AG10803 (cell line): ENCODE data around the gene KLF11.

Experiments used
- DNase-seq: peaks from one replicate; pipeline ENCODE4 v3.0.0; 2010; ENCODE audit warnings: low read depth
- H3K4me3 ChIP-seq: 2 replicates; pipeline ENCODE4 v1.5.1; 2011; ENCODE audit warnings: mild to moderate bottlenecking, low read length, control low read depth
- TF ChIP-seq, protein P1 (sequence below): conservative IDR thresholded peaks from 2 replicates; pipeline ENCODE4 v1.5.1; 2011; ENCODE audit warnings: mild to moderate bottlenecking, low read length, control low read depth, inconsistent platforms

KLF11 gene

GRCh38 chr2:10000541-10000940 is 42.8 kb upstream of the KLF11 start:
- H3K4me3 ChIP-seq, result no peak overlapping the region
- TF ChIP-seq, protein P1, sequence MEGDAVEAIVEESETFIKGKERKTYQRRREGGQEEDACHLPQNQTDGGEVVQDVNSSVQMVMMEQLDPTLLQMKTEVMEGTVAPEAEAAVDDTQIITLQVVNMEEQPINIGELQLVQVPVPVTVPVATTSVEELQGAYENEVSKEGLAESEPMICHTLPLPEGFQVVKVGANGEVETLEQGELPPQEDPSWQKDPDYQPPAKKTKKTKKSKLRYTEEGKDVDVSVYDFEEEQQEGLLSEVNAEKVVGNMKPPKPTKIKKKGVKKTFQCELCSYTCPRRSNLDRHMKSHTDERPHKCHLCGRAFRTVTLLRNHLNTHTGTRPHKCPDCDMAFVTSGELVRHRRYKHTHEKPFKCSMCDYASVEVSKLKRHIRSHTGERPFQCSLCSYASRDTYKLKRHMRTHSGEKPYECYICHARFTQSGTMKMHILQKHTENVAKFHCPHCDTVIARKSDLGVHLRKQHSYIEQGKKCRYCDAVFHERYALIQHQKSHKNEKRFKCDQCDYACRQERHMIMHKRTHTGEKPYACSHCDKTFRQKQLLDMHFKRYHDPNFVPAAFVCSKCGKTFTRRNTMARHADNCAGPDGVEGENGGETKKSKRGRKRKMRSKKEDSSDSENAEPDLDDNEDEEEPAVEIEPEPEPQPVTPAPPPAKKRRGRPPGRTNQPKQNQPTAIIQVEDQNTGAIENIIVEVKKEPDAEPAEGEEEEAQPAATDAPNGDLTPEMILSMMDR, result no peak
- DNase-seq, result no peak

DNA sequence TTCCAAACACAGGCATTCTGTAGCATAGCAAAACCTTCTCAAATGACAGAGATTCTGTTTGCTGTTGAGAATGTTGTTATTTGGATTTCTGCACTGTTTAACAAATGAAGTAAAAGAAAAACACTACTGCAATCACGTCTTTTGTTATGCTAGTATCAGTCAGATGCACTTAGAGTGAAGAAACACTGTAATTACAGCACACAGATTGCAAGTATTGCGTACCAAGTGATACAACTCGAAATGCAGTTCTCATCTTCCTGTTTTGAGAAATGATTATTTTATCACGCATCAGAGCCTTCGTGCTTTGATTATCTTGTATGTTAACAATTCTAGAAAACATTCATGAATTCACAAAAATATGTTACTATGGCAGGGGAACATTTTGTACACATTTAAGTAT is 41.8 kb upstream of the KLF11 start:
- no peak overlapping the region for H3K4me3 ChIP-seq
- no peak for DNase-seq
- TF ChIP-seq, protein P1, result no peak

- no peak for DNase-seq
- H3K4me3 ChIP-seq, result no peak overlapping the region
- TF ChIP-seq, protein P1, result no peak
Observed at GRCh38 chr2:10002109-10002508, 41.2 kb upstream of the KLF11 start.

- no peak for DNase-seq
- TF ChIP-seq, protein P1, result no peak
- H3K4me3 ChIP-seq, result no peak overlapping the region
Observed at GRCh38 chr2:10002681-10003080, 40.7 kb upstream of the KLF11 start.

DNA sequence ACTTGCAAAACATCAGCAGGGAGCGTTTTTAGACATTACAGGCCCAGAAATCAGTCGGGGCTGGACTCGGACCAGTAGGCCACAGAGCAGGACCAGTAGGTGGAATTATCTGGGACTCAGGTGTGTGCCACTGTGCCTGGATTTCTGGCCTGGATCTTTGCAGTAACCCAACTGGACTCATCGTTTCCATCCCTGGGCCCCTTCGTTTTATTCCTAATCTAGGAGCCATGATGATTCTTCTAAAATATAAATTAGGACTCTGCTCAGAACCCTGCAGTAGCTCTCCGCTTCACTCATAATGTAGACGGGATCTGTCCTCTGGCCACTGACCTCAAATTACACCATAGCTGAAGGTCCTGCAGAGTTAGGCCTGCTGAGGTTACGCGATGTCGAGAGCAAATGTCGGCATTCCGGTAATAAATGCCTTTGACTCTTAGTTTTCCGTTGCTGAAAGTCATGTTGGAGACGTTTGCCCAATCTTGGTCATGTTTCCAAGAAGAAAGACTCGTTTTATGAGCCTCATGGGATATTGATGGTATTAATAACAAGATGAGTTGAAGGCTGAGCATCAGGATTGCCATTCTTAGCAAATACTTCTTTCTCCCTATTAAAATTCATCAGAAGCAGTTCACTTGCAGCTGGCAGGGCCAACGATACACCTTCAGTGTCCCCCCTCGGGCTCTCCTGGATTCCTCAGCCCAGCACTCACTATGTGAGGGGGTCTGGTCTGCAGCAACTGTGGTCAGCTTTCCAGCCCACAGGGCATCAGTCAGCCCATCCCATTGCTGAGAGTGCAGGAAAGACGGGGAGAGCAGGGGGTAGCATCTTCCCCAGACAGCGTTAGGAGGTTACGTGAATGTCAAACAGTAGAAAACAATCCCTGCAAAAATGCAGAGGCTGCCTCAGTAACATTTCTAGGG is 39.9 kb upstream of the KLF11 start:
- TF ChIP-seq, protein P1, result no peak
- no peak overlapping the region for H3K4me3 ChIP-seq
- DNase-seq, result peak; percentile 67

- DNase-seq, result no peak
- TF ChIP-seq, protein P1, result no peak
- H3K4me3 ChIP-seq, result no peak overlapping the region
Observed at GRCh38 chr2:10004401-10004800, 38.9 kb upstream of the KLF11 start.

GRCh38 chr2:10004836-10005235 is 38.5 kb upstream of the KLF11 start:
- DNase-seq, result no peak
- H3K4me3 ChIP-seq, result no peak overlapping the region
- TF ChIP-seq, protein P1, result no peak
